Stimulated activated CD4-positive, alpha-beta T cell treated with anti-CD3 and anti-CD28 coated beads, Interleukin-12 subunit alpha, Interleukin-12 subunit beta, amount 100 ng/mL, for 4 hours (primary cell): ENCODE data around the gene LRP1.

ENCODE experiments used
- DNase-seq: peaks from one replicate; pipeline ENCODE4 v3.0.0-alpha.2; 2020

The LRP1 gene

GRCh38 chr12:57177354-57177753, 49.1 kb downstream of the LRP1 start:
- no peak for DNase-seq

GRCh38 chr12:57178213-57178612, 49.9 kb downstream of the LRP1 start:
- DNase-seq, result no peak

GRCh38 chr12:57179331-57180086, 51.2 kb downstream of the LRP1 start:
- no peak for DNase-seq

GRCh38 chr12:57180321-57180989, 52.2 kb downstream of the LRP1 start:
- no peak for DNase-seq

- no peak for DNase-seq
These were observed 52.8 kb downstream of the LRP1 start for GRCh38 chr12:57181072-57181471.

- no peak for DNase-seq
These were observed 53.4 kb downstream of the LRP1 start for GRCh38 chr12:57181561-57182155.

GRCh38 chr12:57182918-57183575, 54.8 kb downstream of the LRP1 start:
- DNase-seq, result peak; percentile 80

GRCh38 chr12:57183939-57184725, 55.8 kb downstream of the LRP1 start:
- no peak for DNase-seq

GRCh38 chr12:57185403-57185802, 57.1 kb downstream of the LRP1 start:
- no peak for DNase-seq

GRCh38 chr12:57185906-57186508, 57.7 kb downstream of the LRP1 start:
- no peak for DNase-seq

GRCh38 chr12:57187222-57188089, 59.2 kb downstream of the LRP1 start:
- DNase-seq, result no peak

- no peak for DNase-seq
These were observed 59.8 kb downstream of the LRP1 start for GRCh38 chr12:57188090-57188425.

- DNase-seq, result no peak
These were observed 61.8 kb downstream of the LRP1 start for GRCh38 chr12:57190037-57190436.

- no peak for DNase-seq
These were observed 62.5 kb downstream of the LRP1 start for GRCh38 chr12:57190821-57191220.

- no peak for DNase-seq
These were observed 63.1 kb downstream of the LRP1 start for GRCh38 chr12:57191410-57191809.

- DNase-seq, result no peak
These were observed 64.6 kb downstream of the LRP1 start for GRCh38 chr12:57192920-57193319.

- DNase-seq, result no peak
These were observed 65.5 kb downstream of the LRP1 start for GRCh38 chr12:57193706-57194245.

GRCh38 chr12:57194253-57194652, 66.0 kb downstream of the LRP1 start:
- no peak for DNase-seq

- no peak for DNase-seq
These were observed 66.9 kb downstream of the LRP1 start for GRCh38 chr12:57195186-57195585.

GRCh38 chr12:57195611-57196371, 67.5 kb downstream of the LRP1 start:
- no peak for DNase-seq
